ENCODE results near the gene APP. TPM values are rescaled to one million over a fixed set of nuclear protein-coding genes. Genes with fewer than 3 reads are reported as not detected.

The APP gene
- total and polyA plus RNA-seq, 8 donors = 373 to 671 (median 580) TPM

GRCh38 chr21:26169061-26169610 lies 1.4 kb downstream of the APP start:
- ATAC-seq (peak; percentile 58), DNase-seq (peak in 3 of 4 donors; percentile 44 to 63 (median 55))
- Histone ChIP-seq H3K4me1 (peaks cover 12 to 55% of the 10 kb centered on the region in 2 donors), H3K9me3 (no peaks in the 10 kb centered on the region), H3K27ac (peak overlapping the region; percentile 85 to 92), H3K27me3 (no peaks in the 10 kb centered on the region), H3K36me3 (no peaks in the 10 kb centered on the region), H3K4me3 (peak overlapping the region; percentile 58 to 90)
- intact Hi-C loops (cut with DNase I) = loop anchor here in 1 of 2 donors (5.0 kb wide), 1 partner anchor 277 kb away; no protein-coding TSS in a partner anchor
- TF ChIP-seq CTCF (IDR thresholded peaks at IDR 0.05) = peak; percentile 24 to 36

GRCh38 chr21:26168371-26168770 lies 2.2 kb downstream of the APP start:
- Histone ChIP-seq H3K27ac (peak overlapping the region; percentile 85 to 92), H3K36me3 (no peaks in the 10 kb centered on the region), H3K4me3 (peak overlapping the region; percentile 58 to 90), H3K4me1 (peaks cover 12 to 59% of the 10 kb centered on the region in 2 donors), H3K9me3 (no peaks in the 10 kb centered on the region), H3K27me3 (no peaks in the 10 kb centered on the region)
- no peak for DNase-seq
- intact Hi-C loops (cut with DNase I) = loop anchor here in 1 of 2 donors (5.0 kb wide), 1 partner anchor 276 kb away; no protein-coding TSS in a partner anchor
- no peak for TF ChIP-seq CTCF (IDR thresholded peaks at IDR 0.05)
- no peak for ATAC-seq

- Histone ChIP-seq H3K4me1 (peaks cover 12 to 59% of the 10 kb centered on the region in 2 donors), H3K4me3 (peak overlapping the region in 1 of 2 donors; percentile 90), H3K27ac (peak overlapping the region; percentile 85 to 92), H3K9me3 (no peaks in the 10 kb centered on the region), H3K27me3 (no peaks in the 10 kb centered on the region), H3K36me3 (no peaks in the 10 kb centered on the region)
- DNase-seq (no peak), ATAC-seq (no peak)
- TF ChIP-seq CTCF (IDR thresholded peaks at IDR 0.05) = no peak
- intact Hi-C loops (cut with DNase I) = loop anchor here in 1 of 2 donors (5.0 kb wide), 1 partner anchor 275 kb away; no protein-coding TSS in a partner anchor
Observed at GRCh38 chr21:26167593-26167992, 3.0 kb downstream of the APP start.

GRCh38 chr21:26165331-26165730 lies 5.2 kb downstream of the APP start:
- Histone ChIP-seq H3K27me3 (no peaks in the 10 kb centered on the region), H3K9me3 (no peaks in the 10 kb centered on the region), H3K36me3 (no peaks in the 10 kb centered on the region), H3K4me1 (peaks cover 12 to 61% of the 10 kb centered on the region in 2 donors), H3K4me3 (no peak overlapping the region), H3K27ac (peak overlapping the region in 1 of 2 donors; percentile 11)
- ATAC-seq (peak; percentile 20), DNase-seq (no peak)
- intact Hi-C loops (cut with DNase I) = loop anchor here in 1 of 2 donors (5.0 kb wide), 1 partner anchor 273 kb away; no protein-coding TSS in a partner anchor
- no peak for TF ChIP-seq CTCF (IDR thresholded peaks at IDR 0.05)

- no peak for TF ChIP-seq CTCF (IDR thresholded peaks at IDR 0.05)
- H3K27ac ChIP-seq = no peak overlapping the region
- H3K4me1 ChIP-seq = peaks cover 12 to 65% of the 10 kb centered on the region in 2 donors
- no peak overlapping the region for H3K4me3 ChIP-seq
- intact Hi-C loops (cut with DNase I) = no loop called here
- no peak for DNase-seq
- no peak for ATAC-seq
- no peaks in the 10 kb centered on the region for H3K9me3 ChIP-seq
- no peaks in the 10 kb centered on the region for H3K27me3 ChIP-seq
- H3K36me3 ChIP-seq = no peaks in the 10 kb centered on the region
Observed at GRCh38 chr21:26164311-26164710, 6.3 kb downstream of the APP start.
